Neuronal stem cell (in vitro differentiated cells): ENCODE results near the gene ZNF558.

Source experiments
- DNase-seq: peaks from one replicate; pipeline ENCODE4 v3.0.0-alpha.2; 2013; ENCODE audit warnings: low spot score
- H2AFZ ChIP-seq: one replicate; pipeline ENCODE4 v1.6.1; 2013; ENCODE audit warnings: mild to moderate bottlenecking, low read length, inconsistent platforms
- H2AK5ac ChIP-seq: 2 replicates; pipeline ENCODE4 v1.6.1; 2013; ENCODE audit warnings: low read depth, mild to moderate bottlenecking, inconsistent platforms, low read length, moderate library complexity, mixed read lengths
- H2BK120ac ChIP-seq: 2 replicates; pipeline ENCODE4 v1.6.1; 2013; ENCODE audit warnings: low read depth, mild to moderate bottlenecking, inconsistent platforms, low read length, moderate library complexity, mixed read lengths
- H2BK12ac ChIP-seq: one replicate; pipeline ENCODE4 v1.6.1; 2013; ENCODE audit warnings: low read length, inconsistent platforms
- H2BK15ac ChIP-seq: 2 replicates; pipeline ENCODE4 v1.6.1; 2013; ENCODE audit warnings: mild to moderate bottlenecking, low read length, inconsistent platforms, mixed read lengths
- H2BK5ac ChIP-seq: one replicate; pipeline ENCODE4 v1.6.1; 2013; ENCODE audit warnings: inconsistent platforms, mild to moderate bottlenecking, low read length, moderate library complexity
- H3K14ac ChIP-seq: one replicate; pipeline ENCODE4 v1.6.1; 2013; ENCODE audit warnings: low read length, inconsistent platforms
- H3K18ac ChIP-seq: 2 replicates; pipeline ENCODE4 v1.6.1; 2013; ENCODE audit warnings: low read length, inconsistent platforms
- H3K23ac ChIP-seq: 2 replicates; pipeline ENCODE4 v1.6.1; 2013; ENCODE audit warnings: low read depth, mild to moderate bottlenecking, mixed read lengths, low read length, inconsistent platforms; ENCODE audit not compliant: poor library complexity
- H3K27ac ChIP-seq: replicated peaks from 3 replicates; pipeline ENCODE4 v1.5.1; 2013; ENCODE audit warnings: low read length, inconsistent platforms
- H3K27me3 ChIP-seq, 3 experiments: 2 replicates each; pipeline ENCODE4 v1.6.1; 2013; ENCODE audit warnings: low read length in 3 of 3, mild to moderate bottlenecking in 2 of 3, inconsistent platforms in 1 of 3, low read depth in 1 of 3, mixed read lengths in 1 of 3, moderate library complexity in 1 of 3; ENCODE audit not compliant: control insufficient read depth in 3 of 3, insufficient read depth in 3 of 3
- H3K36me3 ChIP-seq, 2 donors: replicated peaks in 1 of 2; 2 replicates each; pipeline ENCODE4 v1.6.1; 2013; ENCODE audit warnings: low read length in 2 of 2; ENCODE audit not compliant: control insufficient read depth in 2 of 2, insufficient read depth in 2 of 2
- H3K4ac ChIP-seq: 2 replicates; pipeline ENCODE4 v1.6.1; 2013; ENCODE audit warnings: inconsistent platforms, mild to moderate bottlenecking, low read length, moderate library complexity
- H3K4me1 ChIP-seq, 2 donors: 1 replicate in 1 of 2; 2 replicates in 1 of 2; pipeline ENCODE4 v1.6.1; 2013; ENCODE audit warnings: low read length in 2 of 2, low read depth in 1 of 2; ENCODE audit not compliant: control insufficient read depth in 2 of 2, insufficient read depth in 1 of 2
- H3K4me2 ChIP-seq: one replicate; pipeline ENCODE4 v1.6.1; 2013; ENCODE audit warnings: mild to moderate bottlenecking, low read length, inconsistent platforms; ENCODE audit not compliant: insufficient read depth, poor library complexity, severe bottlenecking
- H3K4me3 ChIP-seq, 2 donors: 2 replicates each; pipeline ENCODE4 v1.5.1; 2013; ENCODE audit warnings: low read length in 2 of 2, mild to moderate bottlenecking in 2 of 2, inconsistent platforms in 1 of 2, moderate library complexity in 1 of 2
- H3K79me1 ChIP-seq: one replicate; pipeline ENCODE4 v1.6.1; 2013; ENCODE audit warnings: low read depth, mild to moderate bottlenecking, inconsistent platforms, low read length, moderate library complexity
- H3K9ac ChIP-seq: one replicate; pipeline ENCODE4 v1.6.1; 2013; ENCODE audit warnings: mild to moderate bottlenecking, low read depth, low read length, inconsistent platforms; ENCODE audit not compliant: poor library complexity
- H3K9me3 ChIP-seq, 2 donors: replicated peaks in 1 of 2; 2 replicates each; pipeline versions ENCODE3 to v1.6.1; 2013; ENCODE audit warnings: low read length in 2 of 2, mild to moderate bottlenecking in 2 of 2, inconsistent platforms in 1 of 2, low read depth in 1 of 2, mixed read lengths in 1 of 2, moderate library complexity in 1 of 2; ENCODE audit not compliant: control insufficient read depth in 2 of 2, insufficient read depth in 1 of 2
- H4K8ac ChIP-seq: one replicate; pipeline ENCODE4 v1.6.1; 2013; ENCODE audit warnings: low read depth, mild to moderate bottlenecking, inconsistent platforms, low read length, moderate library complexity
- H4K91ac ChIP-seq: one replicate; pipeline ENCODE4 v1.6.1; 2013; ENCODE audit warnings: low read length, low read depth, mild to moderate bottlenecking, inconsistent platforms; ENCODE audit not compliant: poor library complexity
- WGBS, 2 donors: extraction: QIAGEN DNeasy Blood & Tissue Kit; methylation state at CpG; one replicate each; pipeline ENCODE4 v1.1.7; 2013; ENCODE audit warnings: missing lambda C conversion rate in 2 of 2, mixed read lengths in 1 of 2; ENCODE audit not compliant: insufficient read length in 2 of 2, insufficient replicate concordance in 1 of 2; ENCODE audit errors: extremely low coverage in 2 of 2; 5-methylcytosine and 5-hydroxymethylcytosine counted together

Gene ZNF558

DNA sequence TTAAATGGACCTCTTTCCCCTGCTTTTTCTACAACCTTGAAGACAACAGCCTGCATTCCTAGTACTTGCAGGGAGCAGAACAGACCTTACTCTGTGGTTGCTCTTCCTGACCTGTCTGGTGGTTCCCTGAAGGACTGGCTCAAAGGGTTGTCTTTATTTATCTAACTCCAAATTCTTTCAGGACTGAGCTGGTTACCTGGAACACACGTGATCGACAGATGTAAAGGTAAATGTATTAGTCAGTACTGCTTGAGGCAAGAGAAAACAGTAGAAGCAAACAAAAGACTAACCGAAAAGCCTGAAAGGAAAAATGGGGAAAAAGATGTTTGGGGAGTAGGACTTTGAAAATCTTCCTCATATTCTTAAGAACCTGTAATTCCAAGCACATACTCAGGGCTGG, 17.9 kb downstream of the ZNF558 start:
- Histone ChIP-seq H3K4me3 (no peak overlapping the region), H2BK15ac (no peak overlapping the region), H2AFZ (no peak overlapping the region), H2BK120ac (no peak overlapping the region), H3K79me1 (no peaks in the 10 kb centered on the region), H3K36me3 (peaks cover 37 to 92% of the 10 kb centered on the region in 2 donors), H3K4me1 (no peaks in the 10 kb centered on the region), H3K14ac (no peak overlapping the region), H2BK5ac (no peak overlapping the region), H3K4ac (no peak overlapping the region), H3K9me3 (peaks cover 47 to 89% of the 10 kb centered on the region in 2 donors), H2BK12ac (no peak overlapping the region), H3K27me3 (no peaks in the 10 kb centered on the region), H3K18ac (no peak overlapping the region), H4K8ac (no peak overlapping the region), H2AK5ac (no peak overlapping the region), H3K27ac (no peak overlapping the region), H3K9ac (no peak overlapping the region), H4K91ac (no peak overlapping the region), H3K23ac (no peak overlapping the region), H3K4me2 (no peak overlapping the region)
- no CpG with 5 or more reads among the region's 3 CpGs for WGBS, 2 donors
- no peak for DNase-seq

DNA sequence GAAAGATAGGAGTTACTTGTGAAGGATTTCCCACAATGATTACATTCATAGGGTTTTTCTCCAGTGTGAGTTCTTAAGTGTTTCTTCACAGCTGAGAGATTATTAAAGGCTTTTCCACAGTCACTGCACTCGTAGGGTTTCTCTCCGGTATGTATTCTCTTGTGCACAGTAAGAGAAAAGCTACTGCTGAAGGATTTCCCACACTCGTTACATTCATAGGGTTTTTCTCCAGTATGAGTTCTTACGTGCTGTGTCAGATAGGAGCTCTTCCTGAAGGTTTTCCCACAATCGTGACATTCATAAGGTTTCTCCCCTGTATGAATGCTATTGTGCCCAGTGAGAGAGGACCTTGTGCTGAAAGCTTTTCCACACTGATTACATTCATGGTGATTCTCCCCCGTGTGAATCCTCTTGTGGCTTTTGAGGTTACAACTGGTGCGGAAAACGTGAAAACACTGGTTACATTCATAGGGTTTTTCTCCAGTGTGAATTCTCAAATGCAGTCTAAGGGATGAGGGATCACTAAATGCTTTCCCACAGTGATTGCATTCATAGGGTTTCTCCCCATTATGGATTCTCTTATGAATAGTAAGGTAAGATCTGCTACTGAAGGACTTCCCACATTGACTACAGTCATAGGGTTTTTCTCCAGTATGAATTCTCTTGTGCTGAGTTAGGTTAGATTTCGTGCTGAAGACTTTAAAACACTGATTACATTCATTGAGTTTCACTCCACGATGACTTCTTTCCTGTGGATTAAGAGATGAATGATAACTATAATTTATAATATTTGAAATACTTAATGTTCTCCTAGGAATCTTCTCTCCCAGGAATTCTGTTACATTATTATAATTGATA, 20.6 kb downstream of the ZNF558 start:
- Histone ChIP-seq H3K4me2 (no peak overlapping the region), H3K36me3 (peaks cover 44 to 94% of the 10 kb centered on the region in 2 donors), H2AK5ac (no peak overlapping the region), H4K8ac (no peak overlapping the region), H2BK15ac (no peak overlapping the region), H4K91ac (no peak overlapping the region), H2BK120ac (no peak overlapping the region), H3K4me1 (no peaks in the 10 kb centered on the region), H2AFZ (no peak overlapping the region), H3K9me3 (peaks cover 58 to 97% of the 10 kb centered on the region in 2 donors), H3K27ac (no peak overlapping the region), H3K14ac (no peak overlapping the region), H3K27me3 (no peaks in the 10 kb centered on the region), H3K23ac (no peak overlapping the region), H3K18ac (no peak overlapping the region), H2BK5ac (no peak overlapping the region), H3K9ac (no peak overlapping the region), H3K4ac (no peak overlapping the region), H3K79me1 (no peaks in the 10 kb centered on the region), H2BK12ac (no peak overlapping the region), H3K4me3 (no peak overlapping the region)
- DNase-seq = no peak
- no CpG with 5 or more reads among the region's 10 CpGs for WGBS, 2 donors

DNA sequence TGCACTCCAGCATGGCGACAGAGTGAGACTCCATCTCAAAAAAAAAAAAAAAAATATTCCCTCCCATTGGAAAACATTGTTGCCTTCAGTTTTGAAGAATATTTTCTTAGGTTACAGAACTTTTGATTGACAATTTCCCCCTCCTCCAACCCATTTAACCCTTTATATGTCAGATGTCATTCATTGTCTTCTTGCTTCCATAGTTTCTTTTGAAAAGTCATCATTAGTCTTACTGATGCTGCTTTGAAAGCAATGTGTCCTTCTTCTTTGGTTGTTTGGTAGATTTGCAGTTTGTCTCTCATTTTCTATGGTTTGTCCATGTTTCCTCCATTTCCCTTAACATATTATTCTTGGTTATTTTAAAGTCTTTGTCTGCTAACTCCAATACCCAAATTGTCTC, 25.4 kb downstream of the ZNF558 start:
- Histone ChIP-seq H3K4me3 (no peak overlapping the region), H4K8ac (no peak overlapping the region), H3K9me3 (peaks cover 40 to 63% of the 10 kb centered on the region in 2 donors), H2AK5ac (no peak overlapping the region), H3K4me1 (no peaks in the 10 kb centered on the region), H3K27ac (no peak overlapping the region), H3K9ac (no peak overlapping the region), H3K18ac (no peak overlapping the region), H3K27me3 (no peaks in the 10 kb centered on the region), H2BK15ac (no peak overlapping the region), H3K79me1 (no peaks in the 10 kb centered on the region), H2BK5ac (no peak overlapping the region), H3K36me3 (peaks cover 31 to 67% of the 10 kb centered on the region in 2 donors), H2BK120ac (no peak overlapping the region), H2BK12ac (no peak overlapping the region), H4K91ac (no peak overlapping the region), H3K14ac (no peak overlapping the region), H3K4me2 (no peak overlapping the region), H3K23ac (no peak overlapping the region), H2AFZ (no peak overlapping the region), H3K4ac (no peak overlapping the region)
- no peak for DNase-seq
- no CpG with 5 or more reads among the region's 1 CpG for whole genome bisulfite sequencing, 2 donors

DNA sequence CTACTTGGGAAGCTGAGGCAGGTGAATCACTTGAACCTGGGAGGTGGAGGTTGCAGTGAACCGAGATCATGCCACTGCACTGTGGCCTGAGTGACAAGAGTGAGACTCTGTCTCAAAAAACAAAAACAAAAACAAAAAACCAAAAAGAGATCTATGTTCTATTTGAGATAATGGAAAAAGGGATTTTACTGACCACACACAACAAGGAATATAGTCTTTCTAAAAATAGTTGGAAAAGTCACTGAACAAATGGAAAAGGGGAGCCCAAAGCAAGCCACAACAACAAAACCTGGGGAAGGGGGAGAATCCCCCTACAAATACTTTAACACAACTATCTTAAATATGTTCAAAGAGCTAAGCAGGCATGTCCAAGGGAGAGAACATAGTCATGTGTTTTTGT, 37.3 kb downstream of the ZNF558 start:
- Histone ChIP-seq H4K8ac (no peak overlapping the region), H3K4me3 (no peak overlapping the region), H3K14ac (no peak overlapping the region), H3K4me2 (no peak overlapping the region), H3K27ac (no peak overlapping the region), H2BK15ac (no peak overlapping the region), H3K4ac (no peak overlapping the region), H2AK5ac (no peak overlapping the region), H2BK120ac (no peak overlapping the region), H4K91ac (no peak overlapping the region), H2BK12ac (no peak overlapping the region), H3K23ac (no peak overlapping the region), H2BK5ac (no peak overlapping the region), H3K36me3 (no peaks in the 10 kb centered on the region), H3K9ac (no peak overlapping the region), H2AFZ (no peak overlapping the region), H3K4me1 (no peaks in the 10 kb centered on the region), H3K79me1 (no peaks in the 10 kb centered on the region), H3K9me3 (peaks cover 0 to 6% of the 10 kb centered on the region in 2 donors), H3K18ac (no peak overlapping the region), H3K27me3 (no peaks in the 10 kb centered on the region)
- no CpG with 5 or more reads among the region's 1 CpG for WGBS, 2 donors
- no peak for DNase-seq
